Stromal cell of bone marrow (primary cell): Measurements from ENCODE around the gene PTPRE.

Experiments
- DNase-seq: peaks from one replicate; pipeline ENCODE4 v3.0.0-alpha.2; 2012; ENCODE audit warnings: low read depth

The PTPRE gene, protein sequence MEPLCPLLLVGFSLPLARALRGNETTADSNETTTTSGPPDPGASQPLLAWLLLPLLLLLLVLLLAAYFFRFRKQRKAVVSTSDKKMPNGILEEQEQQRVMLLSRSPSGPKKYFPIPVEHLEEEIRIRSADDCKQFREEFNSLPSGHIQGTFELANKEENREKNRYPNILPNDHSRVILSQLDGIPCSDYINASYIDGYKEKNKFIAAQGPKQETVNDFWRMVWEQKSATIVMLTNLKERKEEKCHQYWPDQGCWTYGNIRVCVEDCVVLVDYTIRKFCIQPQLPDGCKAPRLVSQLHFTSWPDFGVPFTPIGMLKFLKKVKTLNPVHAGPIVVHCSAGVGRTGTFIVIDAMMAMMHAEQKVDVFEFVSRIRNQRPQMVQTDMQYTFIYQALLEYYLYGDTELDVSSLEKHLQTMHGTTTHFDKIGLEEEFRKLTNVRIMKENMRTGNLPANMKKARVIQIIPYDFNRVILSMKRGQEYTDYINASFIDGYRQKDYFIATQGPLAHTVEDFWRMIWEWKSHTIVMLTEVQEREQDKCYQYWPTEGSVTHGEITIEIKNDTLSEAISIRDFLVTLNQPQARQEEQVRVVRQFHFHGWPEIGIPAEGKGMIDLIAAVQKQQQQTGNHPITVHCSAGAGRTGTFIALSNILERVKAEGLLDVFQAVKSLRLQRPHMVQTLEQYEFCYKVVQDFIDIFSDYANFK

DNA sequence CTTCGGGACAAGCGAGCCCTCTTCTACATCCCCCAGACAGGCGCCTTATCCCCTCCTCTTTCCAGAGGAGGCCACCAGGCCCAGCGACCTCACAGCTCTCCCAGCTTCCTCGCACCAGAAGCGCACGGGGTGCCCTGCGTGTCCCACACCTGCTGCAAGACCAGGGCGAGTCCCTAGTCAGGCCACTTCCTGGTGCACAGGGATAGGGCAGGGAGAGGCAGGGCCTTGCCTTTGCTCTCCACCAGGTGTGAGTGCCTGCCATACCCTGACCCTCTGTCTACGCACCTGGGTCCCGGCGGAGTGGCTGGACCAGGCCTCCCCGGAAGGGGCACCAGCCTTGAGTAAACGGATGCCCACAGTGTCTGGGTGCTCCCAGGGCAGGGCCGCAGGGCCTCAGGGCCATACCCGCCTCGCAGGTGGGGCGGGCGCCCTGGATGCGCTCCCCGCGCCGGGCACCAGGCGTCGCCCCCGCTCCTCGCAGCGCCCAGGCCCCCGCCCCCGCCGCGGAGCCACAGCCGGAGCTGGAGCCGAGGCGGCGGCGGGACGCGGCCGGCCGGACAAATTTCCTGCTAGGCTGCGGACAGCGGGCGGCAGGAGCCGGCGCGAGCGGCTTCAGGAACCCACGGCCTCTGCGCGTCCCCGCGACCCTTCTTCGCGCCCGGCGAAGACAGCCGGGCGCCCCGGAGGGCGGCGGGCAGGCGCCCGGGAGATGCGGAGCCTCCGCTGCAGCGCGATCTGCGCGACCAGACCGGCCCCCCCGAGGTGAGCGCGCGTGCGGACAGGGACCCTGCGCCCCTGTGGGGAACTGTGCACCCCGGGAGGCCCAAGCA, at the start of gene PTPRE:
Gene PTPRE (plus strand): TSS at position 556 of the 830 bp plus-strand sequence. CDS start 133,779 bp downstream, outside the sequence.
- no peak for DNase-seq

GRCh38 chr10:127860592-127860991, 46.3 kb upstream of the PTPRE start:
- no peak for DNase-seq

DNA sequence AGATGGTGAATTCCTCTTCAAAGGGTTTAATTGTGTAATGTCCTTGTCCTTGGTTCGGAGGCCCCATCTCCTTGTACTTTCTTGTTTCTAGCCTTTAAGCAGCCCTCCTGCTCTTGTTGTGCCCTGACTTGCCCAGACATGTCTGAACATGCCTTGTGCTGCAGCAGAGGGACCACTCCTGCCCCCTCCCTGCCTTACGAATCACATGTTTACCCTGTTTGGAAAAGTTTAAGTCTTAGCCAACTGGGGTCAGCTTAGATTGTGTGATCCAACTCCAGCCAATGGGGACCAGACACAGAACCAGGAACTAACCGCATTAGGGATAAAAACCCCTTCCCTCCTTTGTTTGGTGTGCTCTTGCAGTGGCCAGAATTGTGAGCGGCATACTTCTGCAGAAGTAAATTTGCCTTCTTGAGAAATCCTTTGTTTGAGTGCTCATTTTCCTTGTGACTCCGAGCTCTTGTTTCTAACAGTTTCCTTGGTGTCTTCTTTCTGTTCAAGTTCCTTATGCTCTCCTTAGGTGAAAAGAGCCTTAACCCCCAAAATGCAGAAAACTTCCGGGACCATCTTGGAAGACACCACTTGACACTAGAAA, 43.6 kb upstream of the PTPRE start:
- DNase-seq, result no peak

DNA sequence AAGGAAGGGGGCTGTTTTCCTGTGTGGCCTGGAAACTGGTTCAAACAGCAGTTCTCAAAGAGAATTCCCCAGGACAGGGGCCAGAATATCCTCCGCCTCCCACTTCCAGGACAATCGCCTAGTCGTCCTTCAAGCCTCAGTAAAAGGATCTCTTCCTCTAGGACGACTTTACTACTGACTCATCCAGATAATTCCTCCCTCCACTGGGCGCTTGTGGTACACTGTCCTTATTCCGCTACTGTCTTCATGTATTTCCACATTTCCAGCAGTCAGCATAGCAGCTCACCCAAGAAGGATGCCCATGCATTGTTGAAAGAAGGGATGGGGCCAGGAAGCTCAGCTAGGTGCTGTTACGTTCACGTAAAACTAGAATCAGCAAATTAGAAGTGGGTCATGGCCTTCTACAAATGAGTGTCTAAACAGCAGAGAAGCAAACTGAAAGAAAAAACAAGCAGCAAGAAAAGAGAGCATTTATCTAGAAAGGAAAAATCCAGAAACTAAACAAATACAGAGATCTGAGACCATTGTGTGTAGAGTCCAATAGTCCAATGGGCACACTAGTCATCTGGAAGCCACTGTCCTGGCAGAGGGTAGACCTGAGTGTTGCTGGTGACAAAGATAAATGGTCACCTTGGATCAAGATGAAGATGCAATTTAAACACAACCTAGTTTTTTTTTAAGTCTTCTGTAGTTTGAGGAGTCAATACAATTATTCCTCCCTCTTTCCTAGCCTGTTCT, 40.5 kb upstream of the PTPRE start:
- DNase-seq, result no peak

DNA sequence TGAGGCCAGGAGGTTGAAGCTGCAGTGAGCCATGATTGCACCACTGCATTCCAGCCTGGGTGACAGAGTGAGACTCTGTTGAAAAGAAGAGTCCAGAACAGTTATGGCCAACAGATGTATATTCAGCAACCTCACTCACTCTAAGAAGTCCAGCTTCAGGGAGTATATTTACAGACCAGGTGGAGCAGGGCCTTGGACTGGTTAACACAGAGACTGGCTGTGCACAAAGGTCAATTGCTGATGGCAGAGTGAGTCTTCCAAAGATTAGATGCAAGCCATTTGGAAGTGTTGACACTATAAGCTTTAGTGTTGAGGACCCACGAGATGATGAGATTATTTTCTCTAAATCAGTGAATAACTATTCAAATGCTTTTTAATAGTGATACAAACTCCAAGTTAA, 39.1 kb upstream of the PTPRE start:
- DNase-seq, result no peak

- DNase-seq, result no peak
These were observed 37.6 kb upstream of the PTPRE start for GRCh38 chr10:127869329-127869728.

DNA sequence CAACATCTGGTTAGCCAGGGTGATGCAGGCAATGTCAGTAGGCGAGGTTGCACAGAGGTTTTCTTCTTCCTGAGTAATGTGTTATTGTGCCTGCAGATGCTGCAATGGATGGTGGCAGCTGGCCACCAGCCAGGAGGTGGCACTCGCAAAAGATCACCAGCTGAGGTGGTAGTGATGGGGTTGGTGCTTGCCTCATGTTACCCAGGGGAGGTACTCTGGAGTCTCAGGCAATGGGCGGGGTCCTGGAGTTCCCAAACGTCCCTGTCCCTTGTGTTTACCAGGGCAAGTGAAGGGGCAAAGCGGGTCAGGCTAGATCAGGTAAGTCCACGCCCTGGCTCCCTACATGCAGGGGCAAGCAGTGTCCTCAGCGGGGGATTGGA, 35.3 kb upstream of the PTPRE start:
- no peak for DNase-seq

GRCh38 chr10:127872011-127872761, 34.7 kb upstream of the PTPRE start:
- DNase-seq, result no peak

- no peak for DNase-seq
These were observed 33.9 kb upstream of the PTPRE start for GRCh38 chr10:127872871-127873600.

- DNase-seq, result no peak
These were observed 32.9 kb upstream of the PTPRE start for GRCh38 chr10:127873901-127874470.

DNA sequence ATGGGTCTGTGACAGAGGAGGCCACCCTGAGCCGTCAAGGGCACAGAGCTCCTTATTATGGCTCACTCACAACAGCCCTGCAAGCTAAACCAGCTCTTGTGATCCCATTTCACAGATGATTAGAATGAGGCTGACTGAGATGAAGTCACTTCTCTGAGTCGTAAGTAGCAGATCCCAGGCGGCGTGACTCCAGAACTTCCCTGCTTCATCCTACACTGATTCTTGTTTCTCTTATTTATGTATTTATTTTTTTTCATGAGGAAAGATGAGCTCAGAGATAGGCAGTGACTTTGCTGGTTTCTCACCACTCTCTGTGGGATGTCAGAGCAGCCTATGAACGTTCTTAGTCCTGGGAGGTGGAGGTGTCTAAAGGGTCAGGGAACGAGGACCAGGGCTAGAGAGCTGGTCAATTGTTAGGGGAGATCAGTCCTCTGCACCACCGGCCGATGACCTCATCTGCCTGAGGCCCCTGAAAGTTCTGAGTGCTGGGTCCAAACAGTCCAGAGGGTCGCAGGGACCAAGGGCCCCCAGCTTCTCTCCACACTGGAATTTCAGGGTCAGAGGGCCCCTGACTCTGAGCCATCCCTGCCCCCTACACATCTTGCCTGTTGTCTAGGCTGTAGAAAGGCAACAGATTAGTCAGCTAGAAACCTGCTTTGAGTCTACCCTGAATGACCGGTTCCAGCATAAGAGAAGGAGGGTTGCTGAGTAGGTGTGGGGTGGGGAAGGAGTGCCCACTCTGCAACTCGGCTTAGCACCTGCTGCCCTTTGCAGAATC, 32.0 kb upstream of the PTPRE start:
- DNase-seq, result no peak

DNA sequence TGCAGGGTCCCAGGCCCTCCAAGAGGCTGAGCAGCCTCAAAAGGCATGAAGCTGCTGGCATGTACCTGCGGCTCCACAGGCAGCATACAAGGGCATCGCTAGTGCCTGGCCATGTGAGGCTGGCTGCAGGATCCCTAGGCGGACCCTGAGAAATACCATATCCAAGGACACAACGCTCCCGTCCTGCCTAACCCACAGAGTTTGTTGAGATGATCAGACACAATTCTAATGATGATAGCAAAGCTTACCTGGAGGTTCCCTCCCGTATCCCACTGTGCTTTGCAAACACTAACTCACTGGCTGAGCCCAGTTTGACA, 31.5 kb upstream of the PTPRE start:
- DNase-seq, result no peak

- no peak for DNase-seq
These were observed 31.0 kb upstream of the PTPRE start for GRCh38 chr10:127875916-127876315.

GRCh38 chr10:127877116-127877515, 29.8 kb upstream of the PTPRE start:
- no peak for DNase-seq

DNA sequence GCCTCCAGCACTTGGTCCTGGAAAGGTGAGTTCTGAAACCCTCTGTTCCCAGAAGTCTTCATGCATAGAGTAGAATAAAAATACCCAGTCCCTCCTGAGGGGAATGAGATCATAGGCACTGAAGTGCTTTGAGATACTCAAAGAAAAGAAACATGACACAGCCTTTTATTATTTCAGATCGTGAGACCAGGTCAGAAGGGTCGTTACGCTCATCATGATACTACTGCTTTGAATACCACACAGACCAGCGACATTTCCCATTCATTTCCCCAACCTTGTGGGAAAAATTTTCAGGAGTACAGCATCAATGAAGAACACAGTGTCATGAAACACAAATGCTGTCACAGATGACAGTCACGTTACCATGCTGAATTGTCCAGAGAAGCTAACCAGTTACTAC, 29.2 kb upstream of the PTPRE start:
- DNase-seq, result no peak

DNA sequence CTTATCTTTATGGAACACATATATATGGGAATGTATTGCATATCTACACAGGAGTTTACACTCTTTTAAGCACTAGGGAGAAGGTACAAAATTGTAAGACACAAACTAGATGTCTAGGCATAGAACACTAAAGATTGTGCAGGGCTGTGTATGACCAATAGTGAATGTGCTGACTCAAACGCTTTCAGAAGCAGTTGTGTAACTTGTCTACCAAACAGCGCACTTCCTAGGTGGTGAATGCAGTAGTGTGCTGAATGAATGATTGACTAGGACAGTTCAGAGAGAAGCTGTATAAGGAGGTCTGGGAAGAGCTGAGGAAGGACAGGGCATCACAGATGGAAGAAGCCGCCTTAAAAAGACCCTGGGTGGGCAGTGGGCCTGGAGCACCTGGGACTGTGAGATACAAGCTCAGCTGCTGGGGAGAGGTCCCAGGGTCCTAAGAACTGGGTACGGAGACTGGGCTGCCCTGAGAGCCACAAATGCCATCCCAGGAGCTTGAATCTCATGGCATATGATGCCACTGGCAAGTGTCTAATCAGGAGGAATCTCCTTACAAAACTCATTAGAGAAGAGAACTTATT, 28.3 kb upstream of the PTPRE start:
- DNase-seq, result no peak

GRCh38 chr10:127880557-127880956, 26.3 kb upstream of the PTPRE start:
- no peak for DNase-seq

GRCh38 chr10:127881262-127881661, 25.6 kb upstream of the PTPRE start:
- DNase-seq, result no peak

DNA sequence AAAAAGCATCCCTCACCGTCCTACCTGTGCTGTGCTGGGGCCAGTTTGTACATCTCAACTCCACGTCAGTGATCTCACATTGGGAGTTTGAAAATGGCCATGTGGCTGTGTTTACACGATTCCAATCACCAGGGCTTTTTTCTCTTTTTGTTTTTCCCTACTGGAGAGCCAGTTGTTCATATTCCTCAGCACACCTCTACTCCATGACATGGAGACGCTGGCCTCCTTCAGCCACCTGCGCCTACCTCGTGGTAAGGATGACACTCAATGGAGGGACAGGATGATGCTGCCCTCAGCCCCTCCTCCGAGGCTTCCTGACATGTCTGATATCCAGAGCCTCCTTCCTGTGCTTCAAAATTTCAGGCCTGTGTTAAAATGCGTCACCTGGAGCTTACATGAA, 24.5 kb upstream of the PTPRE start:
- no peak for DNase-seq
